ENCODE measurements around the gene BHLHE40.

GRCh38 chr3:4940985-4941384, 38.3 kb upstream of the BHLHE40 start:
- TF ChIP-seq, protein P1, sequence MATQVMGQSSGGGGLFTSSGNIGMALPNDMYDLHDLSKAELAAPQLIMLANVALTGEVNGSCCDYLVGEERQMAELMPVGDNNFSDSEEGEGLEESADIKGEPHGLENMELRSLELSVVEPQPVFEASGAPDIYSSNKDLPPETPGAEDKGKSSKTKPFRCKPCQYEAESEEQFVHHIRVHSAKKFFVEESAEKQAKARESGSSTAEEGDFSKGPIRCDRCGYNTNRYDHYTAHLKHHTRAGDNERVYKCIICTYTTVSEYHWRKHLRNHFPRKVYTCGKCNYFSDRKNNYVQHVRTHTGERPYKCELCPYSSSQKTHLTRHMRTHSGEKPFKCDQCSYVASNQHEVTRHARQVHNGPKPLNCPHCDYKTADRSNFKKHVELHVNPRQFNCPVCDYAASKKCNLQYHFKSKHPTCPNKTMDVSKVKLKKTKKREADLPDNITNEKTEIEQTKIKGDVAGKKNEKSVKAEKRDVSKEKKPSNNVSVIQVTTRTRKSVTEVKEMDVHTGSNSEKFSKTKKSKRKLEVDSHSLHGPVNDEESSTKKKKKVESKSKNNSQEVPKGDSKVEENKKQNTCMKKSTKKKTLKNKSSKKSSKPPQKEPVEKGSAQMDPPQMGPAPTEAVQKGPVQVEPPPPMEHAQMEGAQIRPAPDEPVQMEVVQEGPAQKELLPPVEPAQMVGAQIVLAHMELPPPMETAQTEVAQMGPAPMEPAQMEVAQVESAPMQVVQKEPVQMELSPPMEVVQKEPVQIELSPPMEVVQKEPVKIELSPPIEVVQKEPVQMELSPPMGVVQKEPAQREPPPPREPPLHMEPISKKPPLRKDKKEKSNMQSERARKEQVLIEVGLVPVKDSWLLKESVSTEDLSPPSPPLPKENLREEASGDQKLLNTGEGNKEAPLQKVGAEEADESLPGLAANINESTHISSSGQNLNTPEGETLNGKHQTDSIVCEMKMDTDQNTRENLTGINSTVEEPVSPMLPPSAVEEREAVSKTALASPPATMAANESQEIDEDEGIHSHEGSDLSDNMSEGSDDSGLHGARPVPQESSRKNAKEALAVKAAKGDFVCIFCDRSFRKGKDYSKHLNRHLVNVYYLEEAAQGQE (IDR thresholded peaks at IDR 0.05; ENCODE audit: unreplicated experiment), result no peak
- TF ChIP-seq, protein P2, sequence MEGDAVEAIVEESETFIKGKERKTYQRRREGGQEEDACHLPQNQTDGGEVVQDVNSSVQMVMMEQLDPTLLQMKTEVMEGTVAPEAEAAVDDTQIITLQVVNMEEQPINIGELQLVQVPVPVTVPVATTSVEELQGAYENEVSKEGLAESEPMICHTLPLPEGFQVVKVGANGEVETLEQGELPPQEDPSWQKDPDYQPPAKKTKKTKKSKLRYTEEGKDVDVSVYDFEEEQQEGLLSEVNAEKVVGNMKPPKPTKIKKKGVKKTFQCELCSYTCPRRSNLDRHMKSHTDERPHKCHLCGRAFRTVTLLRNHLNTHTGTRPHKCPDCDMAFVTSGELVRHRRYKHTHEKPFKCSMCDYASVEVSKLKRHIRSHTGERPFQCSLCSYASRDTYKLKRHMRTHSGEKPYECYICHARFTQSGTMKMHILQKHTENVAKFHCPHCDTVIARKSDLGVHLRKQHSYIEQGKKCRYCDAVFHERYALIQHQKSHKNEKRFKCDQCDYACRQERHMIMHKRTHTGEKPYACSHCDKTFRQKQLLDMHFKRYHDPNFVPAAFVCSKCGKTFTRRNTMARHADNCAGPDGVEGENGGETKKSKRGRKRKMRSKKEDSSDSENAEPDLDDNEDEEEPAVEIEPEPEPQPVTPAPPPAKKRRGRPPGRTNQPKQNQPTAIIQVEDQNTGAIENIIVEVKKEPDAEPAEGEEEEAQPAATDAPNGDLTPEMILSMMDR (conservative IDR thresholded peaks at IDR 0.05; ENCODE audit: low read depth in 2 of 2), result no peak
- TF ChIP-seq EZH2phosphoT487 (IDR thresholded peaks at IDR 0.05; ENCODE audit: unreplicated experiment) (no peak), POLR2AphosphoS5 (IDR thresholded peaks at IDR 0.05; ENCODE audit: low read depth) (no peak), ETS1 (IDR thresholded peaks at IDR 0.05) (no peak), STAT1 (IDR thresholded peaks at IDR 0.05; ENCODE audit: unreplicated experiment) (no peak), EZH2 (IDR thresholded peaks at IDR 0.05; ENCODE audit: low read depth, unreplicated experiment) (no peak), JUNB (IDR thresholded peaks at IDR 0.05; ENCODE audit: unreplicated experiment) (no peak)
